ENCODE measurements around the gene HNRNPLL. TPM values are rescaled to one million over a fixed set of nuclear protein-coding genes. Genes with fewer than 3 reads are reported as not detected.
A peak's percentile ranks its signal among the peaks of the same experiment; 100 is the strongest.

HNRNPLL gene
- total RNA-seq, 1 donor from 2014 or later: 55.9 TPM

GRCh38 chr2:38580115-38580636 is 22.6 kb downstream of the HNRNPLL start:
- Histone ChIP-seq H3K4me3 (ENCODE audit: insufficient read depth, low read depth, low read length) (no peak overlapping the region), H3K4me1 (ENCODE audit: insufficient read depth, low read length) (no peaks in the 10 kb centered on the region), H3K4me2 (ENCODE audit: low read length) (no peak overlapping the region), H3K27me3 (ENCODE audit: insufficient read depth, low read length) (no peaks in the 10 kb centered on the region), H3K9me3 (ENCODE audit: insufficient read depth, low read depth, low read length) (no peaks in the 10 kb centered on the region), H4K20me1 (ENCODE audit: insufficient read depth, low read length) (peaks cover 53% of the 10 kb centered on the region), H3K36me3 (ENCODE audit: insufficient read depth, low read length) (peaks cover 17% of the 10 kb centered on the region), H3K9ac (ENCODE audit: low read length) (no peak overlapping the region), H2AFZ (ENCODE audit: low read depth, low read length) (no peak overlapping the region), H3K27ac (ENCODE audit: low read depth, low read length) (no peak overlapping the region), H3K79me2 (ENCODE audit: insufficient read depth, low read length) (peaks cover 49% of the 10 kb centered on the region)
- Mint-ChIP-seq H3K36me3 (ENCODE audit: low read depth, unreplicated experiment) (peaks cover 6% of the 10 kb centered on the region), H3K4me3 (ENCODE audit: unreplicated experiment) (no peak overlapping the region), H3K27ac (ENCODE audit: unreplicated experiment) (no peak overlapping the region), H3K27me3 (ENCODE audit: low read depth, unreplicated experiment) (no peaks in the 10 kb centered on the region), H3K9me3 (ENCODE audit: unreplicated experiment) (no peaks in the 10 kb centered on the region), H3K4me1 (ENCODE audit: low read depth, unreplicated experiment) (peaks cover 7% of the 10 kb centered on the region)
- no peak for DNase-seq (ENCODE audit: low read depth)
- FAIRE-seq: no peak
- TF ChIP-seq EZH2 (IDR thresholded peaks at IDR 0.05; ENCODE audit: insufficient read depth, low read length) (no peak), CTCF (IDR thresholded peaks at IDR 0.05; ENCODE audit: insufficient read depth, low read depth, low read length) (no peak)

DNA sequence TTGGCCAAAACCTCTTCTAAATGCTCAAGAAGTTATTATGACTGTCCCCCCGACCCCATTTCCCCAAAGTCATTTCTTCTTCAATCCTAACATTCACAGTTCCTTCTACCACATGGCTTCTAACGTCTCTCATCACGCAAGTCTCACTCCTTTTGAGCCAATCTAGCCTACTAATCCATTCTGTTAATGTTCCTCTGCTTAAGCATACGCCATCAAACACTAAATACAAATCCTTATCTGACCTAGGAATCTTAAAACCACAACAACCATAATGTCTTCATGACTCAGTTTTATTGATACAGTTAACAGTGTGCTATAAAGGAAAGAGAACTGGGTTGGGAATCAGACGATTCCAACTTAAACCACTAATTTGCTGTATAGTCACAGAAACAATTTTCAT is 23.9 kb downstream of the HNRNPLL start:
- Mint-ChIP-seq H3K9me3 (ENCODE audit: unreplicated experiment) (no peaks in the 10 kb centered on the region), H3K36me3 (ENCODE audit: low read depth, unreplicated experiment) (peaks cover 6% of the 10 kb centered on the region), H3K27ac (ENCODE audit: unreplicated experiment) (peak overlapping the region; percentile 20), H3K4me1 (ENCODE audit: low read depth, unreplicated experiment) (peaks cover 7% of the 10 kb centered on the region), H3K4me3 (ENCODE audit: unreplicated experiment) (no peak overlapping the region), H3K27me3 (ENCODE audit: low read depth, unreplicated experiment) (no peaks in the 10 kb centered on the region)
- Histone ChIP-seq H3K4me3 (ENCODE audit: insufficient read depth, low read depth, low read length) (no peak overlapping the region), H2AFZ (ENCODE audit: low read depth, low read length) (no peak overlapping the region), H3K36me3 (ENCODE audit: insufficient read depth, low read length) (peaks cover 22% of the 10 kb centered on the region), H4K20me1 (ENCODE audit: insufficient read depth, low read length) (peaks cover 53% of the 10 kb centered on the region), H3K79me2 (ENCODE audit: insufficient read depth, low read length) (peaks cover 38% of the 10 kb centered on the region), H3K27ac (ENCODE audit: low read depth, low read length) (no peak overlapping the region), H3K27me3 (ENCODE audit: insufficient read depth, low read length) (no peaks in the 10 kb centered on the region), H3K4me2 (ENCODE audit: low read length) (no peak overlapping the region), H3K4me1 (ENCODE audit: insufficient read depth, low read length) (no peaks in the 10 kb centered on the region), H3K9ac (ENCODE audit: low read length) (no peak overlapping the region), H3K9me3 (ENCODE audit: insufficient read depth, low read depth, low read length) (no peaks in the 10 kb centered on the region)
- peak; percentile 55 for DNase-seq (ENCODE audit: low read depth)
- no peak for FAIRE-seq
- TF ChIP-seq EZH2 (IDR thresholded peaks at IDR 0.05; ENCODE audit: insufficient read depth, low read length): no peak
- no peak for TF ChIP-seq CTCF (IDR thresholded peaks at IDR 0.05; ENCODE audit: insufficient read depth, low read depth, low read length)

DNA sequence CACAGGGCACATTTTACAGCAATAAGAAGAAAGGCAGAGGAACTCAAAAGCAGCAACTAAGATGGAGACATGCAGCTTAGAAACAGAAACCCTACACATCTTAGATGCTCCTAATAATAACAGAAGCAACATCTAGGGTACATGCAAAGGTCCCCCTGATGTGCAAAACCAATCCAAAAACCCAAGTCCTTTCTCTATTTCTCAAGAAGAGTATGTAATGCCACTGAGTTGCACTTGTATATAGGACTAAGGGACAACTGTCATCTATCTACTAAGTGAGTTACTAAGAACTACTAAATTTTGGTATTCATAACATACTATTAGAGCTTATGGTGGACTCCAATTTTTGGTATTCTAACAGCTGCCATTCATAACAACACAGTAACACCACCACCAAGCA is 28.4 kb downstream of the HNRNPLL start:
- Histone ChIP-seq H3K9me3 (ENCODE audit: insufficient read depth, low read depth, low read length) (no peaks in the 10 kb centered on the region), H3K36me3 (ENCODE audit: insufficient read depth, low read length) (peaks cover 36% of the 10 kb centered on the region), H4K20me1 (ENCODE audit: insufficient read depth, low read length) (peaks cover 44% of the 10 kb centered on the region), H3K9ac (ENCODE audit: low read length) (no peak overlapping the region), H3K27ac (ENCODE audit: low read depth, low read length) (no peak overlapping the region), H3K4me1 (ENCODE audit: insufficient read depth, low read length) (peaks cover 8% of the 10 kb centered on the region), H3K27me3 (ENCODE audit: insufficient read depth, low read length) (no peaks in the 10 kb centered on the region), H3K4me2 (ENCODE audit: low read length) (no peak overlapping the region), H3K79me2 (ENCODE audit: insufficient read depth, low read length) (peaks cover 26% of the 10 kb centered on the region), H3K4me3 (ENCODE audit: insufficient read depth, low read depth, low read length) (no peak overlapping the region), H2AFZ (ENCODE audit: low read depth, low read length) (no peak overlapping the region)
- Mint-ChIP-seq H3K36me3 (ENCODE audit: low read depth, unreplicated experiment) (peaks cover 4% of the 10 kb centered on the region), H3K4me3 (ENCODE audit: unreplicated experiment) (no peak overlapping the region), H3K4me1 (ENCODE audit: low read depth, unreplicated experiment) (peaks cover 17% of the 10 kb centered on the region), H3K27me3 (ENCODE audit: low read depth, unreplicated experiment) (no peaks in the 10 kb centered on the region), H3K9me3 (ENCODE audit: unreplicated experiment) (no peaks in the 10 kb centered on the region), H3K27ac (ENCODE audit: unreplicated experiment) (no peak overlapping the region)
- DNase-seq (ENCODE audit: low read depth): no peak
- TF ChIP-seq CTCF (IDR thresholded peaks at IDR 0.05; ENCODE audit: insufficient read depth, low read depth, low read length): no peak
- no peak for TF ChIP-seq EZH2 (IDR thresholded peaks at IDR 0.05; ENCODE audit: insufficient read depth, low read length)
- no peak for FAIRE-seq

All from astrocyte (in vitro differentiated cells and primary cell).